NCI-H345 (cell line): ENCODE results near the gene CLCN1.

Experiments
- DNase-seq: peaks from one replicate; lab custom pipeline; 2025; lab: John Stamatoyannopoulos, UW

Gene CLCN1

DNA sequence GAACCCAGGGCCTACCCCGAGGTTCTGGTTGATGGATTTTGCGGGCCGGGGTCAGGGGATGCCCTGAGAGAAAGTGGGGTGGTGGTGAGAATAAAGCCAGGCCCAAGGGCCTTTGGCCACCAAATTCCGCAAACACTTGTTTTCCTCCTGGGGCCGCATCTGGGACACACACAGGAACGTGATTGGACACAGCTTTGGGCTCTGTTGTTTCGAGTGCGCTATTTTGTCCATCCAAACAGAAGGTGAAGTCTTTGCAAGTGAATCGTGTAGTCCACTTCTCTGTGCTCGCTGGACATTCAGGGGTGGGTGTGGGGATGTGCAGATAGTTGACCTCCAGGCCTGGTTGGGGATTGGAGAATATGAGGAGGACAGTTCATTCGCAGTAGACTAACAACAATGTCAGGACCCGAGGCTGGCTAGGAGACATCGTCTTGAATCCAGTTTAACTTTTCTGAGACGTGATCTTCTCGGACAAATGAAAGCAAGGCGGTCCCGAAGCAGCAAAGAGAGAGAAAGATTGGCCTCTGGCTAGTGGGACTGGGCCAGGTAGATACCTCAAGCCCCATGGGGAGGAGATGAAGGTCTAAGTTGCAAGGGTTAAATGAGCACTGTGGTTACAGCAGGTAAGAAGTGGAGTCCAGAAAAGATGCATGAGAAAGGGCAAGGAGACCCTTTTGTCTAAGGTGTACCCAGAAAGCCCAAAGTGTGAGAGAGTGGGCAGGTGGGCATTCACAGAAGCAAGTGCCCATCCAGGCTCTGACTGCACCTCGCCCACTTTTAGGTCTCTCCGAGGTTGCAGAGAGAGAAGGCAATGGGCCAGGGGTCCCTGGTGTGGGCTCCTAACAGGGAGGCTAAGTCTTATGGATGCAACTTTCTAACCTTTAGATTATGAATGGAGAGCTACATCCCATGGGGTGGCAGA, 47.4 kb downstream of the CLCN1 start:
- DNase-seq = no peak

- no peak for DNase-seq
These were observed 52.1 kb downstream of the CLCN1 start for GRCh38 chr7:143367972-143368371.

GRCh38 chr7:143368387-143368786, 52.5 kb downstream of the CLCN1 start:
- no peak for DNase-seq

DNA sequence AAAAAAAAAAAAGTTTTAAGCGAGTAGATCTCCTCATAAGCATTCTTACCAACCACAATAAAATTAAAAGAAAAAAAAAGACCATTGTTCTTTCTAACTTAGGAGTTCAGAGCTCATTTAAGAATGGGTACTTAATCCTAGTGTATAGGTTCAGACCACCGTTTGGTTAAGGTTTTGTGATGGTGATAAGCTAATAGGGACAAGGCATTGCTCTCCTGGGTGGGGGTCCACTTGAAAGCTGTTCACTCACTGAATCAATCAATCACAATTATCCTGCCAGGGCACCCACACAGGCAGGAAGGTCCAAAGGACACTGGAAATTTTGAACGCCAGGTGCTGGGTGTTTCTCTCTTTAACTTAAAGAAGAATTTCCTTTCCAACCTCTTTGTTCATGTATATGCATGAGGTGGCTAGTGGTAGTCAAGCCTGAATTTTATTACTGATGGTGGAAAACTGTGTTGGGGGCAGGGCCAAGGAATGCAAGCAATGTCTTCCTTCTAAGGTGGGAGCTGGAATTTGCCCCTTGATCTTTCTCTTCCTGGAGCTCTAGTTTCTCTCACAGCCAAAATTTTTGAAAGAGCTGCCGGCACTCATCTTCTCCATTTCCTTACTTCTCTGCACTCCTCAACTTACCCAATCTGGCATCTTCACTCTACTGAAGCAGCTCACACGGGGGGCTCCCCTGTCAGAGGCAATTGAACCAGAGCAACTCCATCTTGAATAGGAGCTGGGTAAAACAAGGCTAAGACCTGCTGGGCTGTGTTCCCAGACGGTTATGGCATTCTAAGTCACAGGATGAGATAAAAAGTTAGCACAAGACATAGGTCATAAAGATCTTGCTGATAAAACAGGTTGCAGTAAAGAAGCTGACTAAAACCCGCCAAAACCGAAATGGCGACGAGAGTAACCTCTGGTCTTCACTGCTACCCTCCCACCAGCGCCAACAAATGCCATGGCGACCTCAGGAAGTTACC, 54.1 kb downstream of the CLCN1 start:
- no peak for DNase-seq

- no peak for DNase-seq
These were observed 56.2 kb downstream of the CLCN1 start for GRCh38 chr7:143372070-143372469.

GRCh38 chr7:143373255-143373794, 57.4 kb downstream of the CLCN1 start:
- no peak for DNase-seq

- no peak for DNase-seq
These were observed 58.6 kb downstream of the CLCN1 start for GRCh38 chr7:143374561-143374960.

DNA sequence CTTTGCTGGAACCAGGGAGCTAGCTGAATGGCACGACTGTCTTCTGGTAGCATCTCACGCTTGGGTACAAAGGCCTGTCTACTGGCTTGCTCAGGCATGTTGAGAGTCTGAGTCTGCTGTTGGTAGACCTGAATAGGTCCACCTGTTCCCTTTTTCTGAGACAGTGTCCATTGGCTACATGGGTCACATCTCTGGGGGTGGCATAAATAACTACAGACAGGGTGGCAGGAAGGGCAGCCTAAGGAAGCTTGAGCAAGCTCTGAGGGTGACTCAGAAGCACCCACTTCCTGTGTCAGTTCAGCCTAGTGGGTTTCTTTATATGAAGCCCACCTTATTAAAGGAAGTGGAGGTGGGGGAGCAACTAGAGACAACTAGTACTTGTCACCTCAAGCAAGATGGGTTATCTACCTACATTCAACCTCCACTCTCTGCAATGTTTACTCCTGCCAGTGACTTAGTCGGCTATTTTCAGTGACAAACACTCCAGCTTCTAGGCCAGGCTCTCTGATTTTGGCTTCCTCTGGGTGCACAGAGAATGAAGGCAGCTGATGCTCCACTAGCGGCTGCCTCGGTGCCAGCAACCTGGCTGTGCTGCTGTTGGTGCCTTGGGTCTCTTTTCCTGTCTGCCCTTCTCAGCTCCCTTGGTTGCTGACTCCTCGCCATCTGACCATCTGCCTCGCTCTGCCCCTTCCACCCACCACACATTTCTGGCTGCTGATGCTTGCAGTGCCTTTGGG, 59.6 kb downstream of the CLCN1 start:
- DNase-seq = no peak

- DNase-seq = no peak
These were observed 60.5 kb downstream of the CLCN1 start for GRCh38 chr7:143376396-143376795.

- no peak for DNase-seq
These were observed 63.8 kb downstream of the CLCN1 start for GRCh38 chr7:143379611-143380259.

GRCh38 chr7:143380260-143380645, 64.3 kb downstream of the CLCN1 start:
- DNase-seq = peak; percentile 79

DNA sequence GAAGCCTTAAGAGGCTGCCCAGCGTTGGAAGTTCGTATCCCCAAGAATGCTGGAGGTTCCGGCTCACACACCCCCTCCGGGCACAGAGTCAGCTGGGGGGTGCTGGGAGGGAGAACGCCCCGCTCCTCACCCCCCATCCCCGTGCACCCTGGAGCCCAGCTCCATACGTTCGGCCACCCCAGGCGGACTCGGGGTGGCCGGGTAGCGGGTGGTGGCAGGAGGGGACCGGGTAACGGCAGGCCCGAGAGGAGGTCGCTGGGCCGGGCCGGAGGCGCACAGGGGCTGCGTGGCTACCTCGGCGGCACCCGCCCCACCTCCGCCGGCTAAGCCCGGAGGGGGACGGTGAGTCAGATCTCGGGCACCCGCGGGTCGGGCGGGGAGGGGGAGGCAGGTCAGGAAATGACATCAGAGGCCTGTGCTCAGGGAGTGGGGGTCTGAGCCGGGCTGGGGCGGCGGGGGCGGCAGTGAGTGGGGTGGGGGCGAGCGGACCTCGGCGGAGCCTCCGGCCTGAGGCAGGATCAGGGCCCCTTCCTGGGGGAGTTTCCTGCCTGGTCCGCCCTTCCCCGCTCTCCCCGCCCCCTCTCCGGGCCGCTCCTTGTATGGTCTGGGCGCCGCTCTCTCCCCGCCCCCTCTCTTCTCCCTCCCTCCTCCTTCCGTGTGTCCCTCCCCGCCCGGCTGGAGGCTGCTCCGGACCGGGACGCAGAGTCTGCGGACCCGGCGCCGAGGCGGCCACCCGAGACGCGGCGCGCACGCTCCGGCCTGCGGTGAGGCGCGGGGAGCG, 64.9 kb downstream of the CLCN1 start, which contains the start of gene ZYX:
Gene ZYX, plus strand, starts transcription at position 700 of the 781 bp plus-strand sequence. CDS start 227 bp downstream, outside the sequence.
- peak; percentile 85 for DNase-seq

- peak; percentile 35 for DNase-seq
These were observed 65.7 kb downstream of the CLCN1 start for GRCh38 chr7:143381427-143382125.

- DNase-seq = no peak
These were observed 66.3 kb downstream of the CLCN1 start for GRCh38 chr7:143382126-143382790.

DNA sequence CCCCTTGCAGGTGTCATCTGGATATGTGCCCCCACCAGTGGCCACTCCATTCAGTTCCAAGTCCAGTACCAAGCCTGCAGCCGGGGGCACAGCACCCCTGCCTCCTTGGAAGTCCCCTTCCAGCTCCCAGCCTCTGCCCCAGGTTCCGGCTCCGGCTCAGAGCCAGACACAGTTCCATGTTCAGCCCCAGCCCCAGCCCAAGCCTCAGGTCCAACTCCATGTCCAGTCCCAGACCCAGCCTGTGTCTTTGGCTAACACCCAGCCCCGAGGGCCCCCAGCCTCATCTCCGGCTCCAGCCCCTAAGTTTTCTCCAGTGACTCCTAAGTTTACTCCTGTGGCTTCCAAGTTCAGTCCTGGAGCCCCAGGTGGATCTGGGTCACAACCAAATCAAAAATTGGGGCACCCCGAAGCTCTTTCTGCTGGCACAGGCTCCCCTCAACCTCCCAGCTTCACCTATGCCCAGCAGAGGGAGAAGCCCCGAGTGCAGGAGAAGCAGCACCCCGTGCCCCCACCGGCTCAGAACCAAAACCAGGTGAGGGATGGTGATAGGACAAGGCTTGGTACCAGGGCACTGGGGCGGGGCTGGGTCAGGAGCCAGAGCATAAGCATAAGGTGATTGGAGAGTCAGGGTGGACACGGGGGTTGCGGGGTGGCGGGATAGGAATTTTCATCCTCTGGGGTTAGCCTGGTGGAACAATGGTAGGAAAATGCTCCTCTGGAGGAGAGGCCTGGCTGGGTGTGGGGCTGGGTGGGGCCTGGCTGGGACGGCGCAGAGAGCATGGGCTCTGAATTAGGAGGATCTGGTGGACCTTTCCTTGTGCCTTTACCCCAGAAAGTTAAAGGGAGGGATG, 67.1 kb downstream of the CLCN1 start:
- no peak for DNase-seq

DNA sequence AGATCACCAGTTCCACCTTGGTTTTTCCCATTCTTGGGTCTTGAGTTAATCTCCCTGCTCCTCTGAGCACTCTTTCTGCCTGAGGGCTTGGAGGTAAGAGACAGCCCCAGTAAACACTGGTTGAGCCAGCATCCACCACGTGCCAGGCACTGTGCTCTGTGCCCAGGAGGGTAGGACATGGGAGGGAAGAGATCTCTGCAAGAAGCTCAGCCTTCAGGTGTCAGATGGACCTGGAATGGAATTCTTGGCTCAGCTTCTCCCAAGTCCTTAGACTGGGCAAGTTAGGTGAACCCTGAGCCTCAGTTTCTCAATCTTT, 67.7 kb downstream of the CLCN1 start:
- no peak for DNase-seq

DNA sequence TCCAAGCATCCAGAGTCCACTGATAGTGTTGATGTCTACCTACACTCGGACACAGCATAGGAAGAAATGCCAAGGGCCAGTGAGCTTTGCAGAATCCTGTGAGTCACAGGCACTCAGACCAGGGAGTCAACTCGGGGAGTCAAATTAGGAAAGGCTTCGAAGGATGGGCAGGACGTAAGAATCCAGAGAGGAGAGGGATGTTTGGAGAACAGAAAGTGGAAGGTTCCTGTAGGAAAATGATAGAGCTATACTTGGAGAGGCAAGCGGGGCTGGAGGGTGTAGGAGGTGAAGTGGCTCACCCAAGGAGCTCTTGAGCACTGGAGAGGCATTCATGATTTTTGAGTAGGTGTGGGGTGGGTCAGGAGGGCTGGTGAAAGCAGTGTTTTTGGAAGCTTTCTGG, 68.2 kb downstream of the CLCN1 start:
- no peak for DNase-seq
